Caki2 (cell line): ENCODE results near the gene GPX4. TPM values are rescaled to one million over a fixed set of nuclear protein-coding genes. Genes with fewer than 3 reads are reported as not detected.
"Not testable (repeated sequence)": the region's sequence is repeated elsewhere in the genome, so short reads cannot be mapped to it uniquely, and the experiment has no call there.

Experiments used
- DNase-seq: peaks from one replicate; pipeline ENCODE4 v3.0.0-alpha.2; 2015; ENCODE audit warnings: low read depth
- in situ Hi-C: cut with HindIII; loops from 2 replicates; pipeline ENCODE4 v1.10.0; 2016; ENCODE audit warnings: low sequenced_read_pairs, low pct_unique_long_range_greater_than_20kb, mixed read lengths
- total RNA-seq: library from RNA; depleted of rRNA; stranded (reverse); fragments of >200 nt; shearing (Covaris generic); gene quantifications from 2 replicates; pipeline ENCODE4 v1.2.3, GENCODE V29; 2014; ENCODE audit warnings: low replicate concordance

Gene GPX4
- total RNA-seq, 1 experiment from 2014 or later = 693 TPM

- no peak for DNase-seq
Measured at GRCh38 chr19:1122021-1122971, 18.5 kb downstream of the GPX4 start.

DNA sequence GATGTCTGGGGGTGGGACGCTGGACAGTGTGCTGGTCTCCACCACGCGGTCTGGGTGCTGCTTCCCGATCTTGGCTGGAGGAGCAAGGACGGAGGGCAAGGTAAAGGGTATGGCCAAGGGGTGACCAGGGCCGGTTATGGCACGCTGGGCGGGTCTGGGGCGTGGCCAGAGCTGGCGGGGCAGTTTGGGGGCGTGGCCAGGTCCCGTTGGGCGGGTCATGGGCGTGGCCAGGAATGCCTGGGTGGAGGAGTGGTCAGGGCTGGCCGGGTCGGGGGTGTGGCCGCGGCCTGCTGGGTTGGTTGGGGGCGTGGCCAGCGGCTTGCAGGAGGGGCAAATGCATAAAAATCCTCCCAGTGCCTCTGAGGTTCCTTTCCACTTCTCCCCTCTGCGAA is 19.2 kb downstream of the GPX4 start:
- peak; percentile 56 for DNase-seq
- in situ Hi-C loops = no loop called here

More at GRCh38 chr19:1122021-1122971, 18.5 kb downstream of the GPX4 start:
- in situ Hi-C loops = no loop called here

DNA sequence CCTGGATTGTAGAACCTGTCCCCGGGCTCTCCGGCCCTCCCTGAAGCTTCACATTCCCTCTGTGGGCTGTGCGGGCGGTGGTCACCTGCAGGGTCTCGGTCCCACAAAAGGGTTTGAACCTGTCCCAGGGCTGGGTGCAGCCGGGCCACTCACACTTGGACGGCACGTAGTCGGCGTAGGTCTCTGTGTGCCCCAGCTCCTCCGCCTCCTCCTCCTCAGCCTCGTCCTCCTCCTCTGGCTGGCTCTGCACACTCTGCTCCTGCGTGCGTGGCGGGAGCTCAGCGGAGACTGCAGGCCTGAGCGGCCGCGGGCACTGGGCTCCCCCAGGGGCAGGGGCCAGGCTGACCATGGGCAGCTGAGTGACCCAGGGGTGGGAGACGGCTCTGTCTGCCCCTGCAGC is 19.6 kb downstream of the GPX4 start:
- no peak for DNase-seq
- in situ Hi-C loops = no loop called here

- in situ Hi-C loops = no loop called here
- DNase-seq = no peak
Measured at GRCh38 chr19:1123885-1124677, 20.3 kb downstream of the GPX4 start.

DNA sequence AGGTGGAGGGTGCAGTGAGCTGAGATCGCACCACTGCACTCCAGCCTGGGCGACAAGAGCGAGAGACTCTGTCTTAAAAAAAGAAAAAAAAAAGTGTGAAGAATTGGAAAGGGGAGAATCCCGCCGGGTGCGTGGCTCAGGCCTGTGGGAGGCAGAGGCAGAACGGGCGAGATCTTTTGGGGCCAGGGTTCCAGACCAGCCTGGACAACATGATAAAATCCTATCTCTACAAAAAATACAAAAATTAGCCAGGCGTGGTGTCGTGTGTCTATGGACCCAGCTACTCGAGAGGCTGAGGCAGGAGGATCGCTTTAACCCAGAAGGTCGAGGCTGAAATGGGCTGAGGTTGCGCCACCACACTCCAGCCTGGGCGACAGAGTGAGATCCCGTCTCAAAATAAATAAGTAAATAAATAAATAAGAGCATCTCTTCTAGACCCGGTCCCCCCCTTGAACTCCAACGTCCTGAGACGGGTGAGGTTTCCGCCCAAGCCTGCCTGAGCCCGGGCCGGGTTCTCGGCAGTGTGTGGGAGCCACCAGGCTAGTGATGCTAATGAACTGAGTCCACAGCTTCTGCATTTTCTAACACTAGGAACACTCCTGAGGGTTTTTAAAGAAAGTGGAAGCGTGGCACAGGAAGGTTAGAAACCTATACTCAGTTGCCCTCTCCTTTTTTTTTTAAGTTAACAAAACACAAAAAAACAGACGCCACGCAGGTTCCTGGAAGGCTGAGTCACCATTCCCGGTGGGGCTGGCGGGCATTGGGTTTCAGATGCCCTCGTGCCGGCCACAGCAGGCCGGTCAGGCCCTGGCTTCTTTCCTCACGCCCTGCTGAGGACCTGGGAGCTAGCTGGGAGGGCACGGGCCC is 22.0 kb downstream of the GPX4 start:
- no peak for DNase-seq
- in situ Hi-C loops = no loop called here

DNA sequence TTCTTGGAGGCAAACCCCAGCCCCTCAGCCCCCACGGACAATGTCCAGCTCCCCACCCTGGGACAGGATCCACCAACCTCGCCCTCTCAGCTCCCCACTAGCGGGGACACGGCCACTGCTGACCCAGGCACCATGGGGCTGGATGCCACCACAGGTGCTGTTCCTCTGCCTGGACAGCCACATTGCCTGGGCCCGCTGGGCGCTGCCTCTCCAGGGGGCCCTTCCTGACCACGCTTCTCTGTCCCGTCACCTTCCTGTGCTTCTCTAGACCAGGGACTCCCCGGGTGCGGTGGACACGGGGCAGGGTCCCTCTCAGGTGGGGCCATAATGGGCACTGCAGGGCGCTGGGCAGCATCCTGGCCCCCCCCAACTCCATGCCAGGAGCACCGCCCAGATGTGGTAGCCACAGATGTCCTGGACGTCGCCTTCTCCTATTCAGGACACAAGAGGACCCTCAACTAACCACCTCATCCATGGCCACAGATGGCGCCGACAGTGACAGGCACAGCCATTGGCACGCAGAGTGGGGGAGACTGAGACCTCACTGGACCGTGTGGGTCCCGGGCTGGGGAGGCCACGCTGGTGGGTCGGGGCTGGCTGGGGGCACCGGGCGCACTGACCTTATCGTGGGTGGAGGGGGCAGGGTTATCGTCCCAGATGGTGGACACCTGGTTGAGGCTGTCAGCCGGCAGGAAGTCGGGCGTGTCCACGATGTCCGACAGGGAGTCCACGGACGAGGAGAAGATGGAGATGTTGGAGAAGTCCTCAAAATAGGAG is 23.4 kb downstream of the GPX4 start:
- in situ Hi-C loops = no loop called here

DNA sequence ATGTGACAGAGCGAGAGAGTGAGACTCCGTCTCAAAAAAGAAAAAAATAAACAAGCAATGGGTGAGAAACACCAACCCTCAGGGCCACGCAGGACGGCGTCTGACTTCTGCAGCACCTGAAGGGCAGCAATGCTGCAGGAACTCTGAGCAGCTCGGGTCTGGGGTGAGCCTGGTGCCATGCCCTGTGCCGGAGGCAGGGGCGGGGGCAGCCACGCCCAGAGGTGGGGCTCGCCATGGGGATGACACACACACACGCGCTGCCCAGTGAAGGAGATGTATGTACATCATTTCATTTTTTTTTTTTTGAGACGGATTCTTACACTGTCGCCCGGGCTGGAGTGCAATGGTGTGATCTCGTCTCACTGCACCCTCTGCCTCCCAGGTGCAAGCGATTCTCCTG is 24.3 kb downstream of the GPX4 start:
- in situ Hi-C loops = no loop called here

More for the DNA sequence above, 23.4 kb downstream of the GPX4 start:
- no peak for DNase-seq

DNA sequence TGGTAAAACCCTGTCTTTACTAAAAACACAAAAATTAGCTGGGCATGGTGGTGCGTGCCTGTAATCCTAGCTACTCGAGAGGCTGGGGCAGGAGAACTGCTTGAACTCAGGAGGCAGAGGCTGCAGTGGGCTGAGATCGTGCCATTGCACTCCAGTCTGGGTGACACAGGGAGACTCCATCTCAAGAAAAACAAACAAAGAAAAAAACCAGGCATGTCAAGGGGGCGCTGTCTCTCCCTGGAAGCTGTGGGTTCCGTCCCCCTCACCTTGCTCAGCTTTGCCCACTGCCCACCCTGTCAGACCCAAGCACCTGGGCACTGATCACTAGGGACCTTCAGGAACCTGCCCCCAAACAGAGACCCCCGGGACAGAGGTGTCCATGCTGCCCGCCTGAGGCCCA is 25.3 kb downstream of the GPX4 start:
- DNase-seq, in situ Hi-C loops: not testable (repeated sequence)

More for the DNA sequence above, 24.3 kb downstream of the GPX4 start:
- no peak for DNase-seq

GRCh38 chr19:1129535-1129934 is 25.7 kb downstream of the GPX4 start:
- in situ Hi-C loops = no loop called here
- no peak for DNase-seq

- DNase-seq = no peak
- in situ Hi-C loops = no loop called here
Measured at GRCh38 chr19:1130771-1131717, 27.2 kb downstream of the GPX4 start.

GRCh38 chr19:1131718-1132551 is 28.1 kb downstream of the GPX4 start:
- no peak for DNase-seq

DNA sequence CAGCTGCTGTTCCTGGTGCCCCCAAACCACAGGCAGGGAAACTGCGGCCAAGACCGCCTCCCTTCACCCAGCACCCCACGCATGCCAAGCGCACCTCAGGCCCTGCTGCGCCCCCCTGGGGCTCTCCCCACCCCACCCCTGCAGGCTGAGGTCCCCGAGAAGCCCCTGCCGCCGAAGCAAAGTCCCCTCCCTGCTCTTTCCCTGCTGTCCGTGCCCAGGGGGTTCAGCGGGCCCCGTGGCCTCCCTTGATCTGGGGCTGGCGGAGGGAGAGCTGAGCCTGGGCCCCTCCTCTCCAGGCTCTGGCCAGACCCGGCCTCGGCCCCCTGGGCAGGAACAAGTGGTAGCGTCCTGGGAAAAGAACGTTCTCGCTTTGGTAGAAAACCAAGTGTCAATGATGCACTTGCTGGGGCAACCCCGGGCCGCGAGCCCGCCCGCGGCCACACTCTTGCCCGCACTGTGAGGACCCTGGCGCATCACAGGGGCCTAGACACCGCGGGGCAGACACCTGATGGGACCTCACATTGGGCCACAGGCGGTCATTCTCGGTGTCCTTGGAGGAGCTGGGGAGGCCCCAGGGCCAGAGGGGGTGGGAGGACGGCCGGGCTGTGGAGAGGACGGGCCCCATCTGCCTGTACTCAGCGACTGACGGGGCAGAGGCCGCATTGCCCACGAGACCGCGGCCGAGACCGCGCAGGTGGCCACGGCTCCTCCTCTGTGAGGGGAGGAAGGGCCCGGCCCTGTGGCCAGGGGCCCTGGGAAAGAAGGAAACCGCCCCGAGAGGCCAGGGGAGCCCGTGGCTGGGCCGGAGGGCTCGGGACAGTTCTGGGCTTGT is 29.0 kb downstream of the GPX4 start:
- DNase-seq = no peak

More at GRCh38 chr19:1131718-1132551, 28.1 kb downstream of the GPX4 start:
- in situ Hi-C loops = no loop called here

DNA sequence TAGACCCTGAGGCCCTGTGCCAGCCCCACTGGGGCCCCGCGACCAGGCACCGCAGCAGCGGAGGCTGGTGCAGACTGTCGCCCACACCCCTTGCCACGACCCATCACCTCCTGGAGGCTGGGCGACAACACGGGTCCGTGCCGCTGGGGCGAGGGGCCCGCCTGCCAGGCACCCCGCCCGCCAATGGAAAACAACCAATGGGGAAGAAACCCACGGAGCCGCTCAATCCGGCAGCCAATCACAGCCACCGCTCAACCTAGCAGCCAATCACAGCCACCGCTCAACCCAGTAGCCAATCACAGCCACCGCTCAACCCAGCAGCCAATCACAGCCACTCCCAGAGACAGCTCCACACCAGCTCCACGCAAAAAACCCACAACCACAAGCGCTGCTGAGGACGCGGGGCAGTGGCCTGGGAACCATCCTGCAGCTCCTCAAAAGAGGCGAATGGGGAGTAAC is 29.7 kb downstream of the GPX4 start:
- in situ Hi-C loops = no loop called here
- no peak for DNase-seq

More for the DNA sequence above, 29.0 kb downstream of the GPX4 start:
- in situ Hi-C loops = no loop called here

DNA sequence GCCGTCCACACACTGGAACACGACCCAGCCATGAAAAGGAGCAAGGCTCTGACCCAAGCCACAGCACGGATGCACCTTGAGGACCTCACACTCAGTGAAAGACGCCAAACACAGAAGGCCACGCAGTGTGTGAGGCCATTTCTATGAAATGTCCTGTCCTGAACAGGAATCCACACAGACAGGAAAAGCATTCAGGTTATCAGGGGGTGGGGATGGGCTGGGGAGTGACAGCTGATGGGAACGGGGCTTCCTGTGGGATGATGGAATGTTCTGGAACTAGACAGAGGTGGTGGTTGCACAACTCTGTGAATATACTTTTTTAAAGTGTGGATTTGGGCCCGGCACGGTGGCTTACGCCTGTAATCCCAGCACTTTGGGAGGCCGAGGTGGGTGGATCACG is 30.6 kb downstream of the GPX4 start:
- in situ Hi-C loops = no loop called here
- DNase-seq = no peak

DNA sequence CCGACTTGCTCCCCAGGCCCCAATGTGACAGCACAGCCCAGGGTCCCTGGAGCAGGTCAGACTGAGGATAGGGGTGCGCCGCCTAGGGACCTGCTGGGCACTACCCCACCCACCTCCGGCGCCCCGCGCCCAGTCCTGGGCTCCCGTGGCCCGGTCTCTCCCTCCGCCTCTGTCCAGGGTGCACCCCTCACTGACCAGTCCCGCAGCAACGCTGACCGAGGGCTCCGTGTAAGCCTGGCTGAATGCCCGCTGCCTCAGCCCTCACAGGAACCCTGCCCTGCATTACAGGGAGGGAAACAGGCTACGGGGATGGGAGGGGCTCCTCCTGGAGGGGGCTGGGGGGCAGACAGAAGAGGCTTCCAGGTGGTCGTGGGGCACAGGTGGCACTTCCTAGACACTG is 31.7 kb downstream of the GPX4 start:
- in situ Hi-C loops = no loop called here
- DNase-seq = no peak
